SH-SY5Y (cell line): Measurements from ENCODE around the gene RNF111.

Experiments
- GATA2 ChIP-seq: IDR thresholded peaks from 2 replicates; pipeline ENCODE4 v1.6.1; 2011; ENCODE audit warnings: mild to moderate bottlenecking, low read depth, low read length
- GATA3 ChIP-seq: IDR thresholded peaks from 2 replicates; pipeline ENCODE4 v1.6.1; 2011; ENCODE audit warnings: low read depth, mild to moderate bottlenecking, low read length, moderate library complexity

Gene RNF111

GRCh38 chr15:59131969-59132562 is 144.6 kb downstream of the RNF111 start:
- TF ChIP-seq GATA3 (no peak), GATA2 (no peak)

- TF ChIP-seq GATA3 (no peak), GATA2 (no peak)
Measured at GRCh38 chr15:59133929-59134427, 146.5 kb downstream of the RNF111 start.

GRCh38 chr15:59137566-59137965 is 150.1 kb downstream of the RNF111 start:
- TF ChIP-seq GATA3 (no peak), GATA2 (no peak)

- no peak for TF ChIP-seq GATA3
- no peak for TF ChIP-seq GATA2
Measured at GRCh38 chr15:59138243-59138642, 150.8 kb downstream of the RNF111 start.

- TF ChIP-seq GATA3: no peak
- TF ChIP-seq GATA2: no peak
Measured at GRCh38 chr15:59140422-59141226, 153.2 kb downstream of the RNF111 start.

GRCh38 chr15:59143281-59143680 is 155.8 kb downstream of the RNF111 start:
- TF ChIP-seq GATA2: no peak
